H1 (cell line): ENCODE data around the gene LRCH1. TPM values are rescaled to one million over a fixed set of nuclear protein-coding genes. Genes with fewer than 3 reads are reported as not detected.

Experiments used
- ATF3 ChIP-seq: IDR thresholded peaks from 2 replicates; pipeline ENCODE4 v1.6.1; 2011; ENCODE audit warnings: low read depth, mild to moderate bottlenecking, low read length; ENCODE audit not compliant: insufficient read depth
- CHD2 ChIP-seq: IDR thresholded peaks from 2 replicates; pipeline ENCODE4 v1.6.1; 2012; ENCODE audit warnings: low read length, improper control_type of control experiment
- HDAC2 ChIP-seq, 2 experiments: fragments of 300-600 bp in 1 of 2; sonication (generic) in 1 of 2; IDR thresholded peaks; 2 replicates each; pipeline ENCODE4 v1.6.1; 2011 to 2012; ENCODE audit warnings: low read depth in 2 of 2, low read length in 2 of 2, mild to moderate bottlenecking in 2 of 2, moderate library complexity in 2 of 2, borderline replicate concordance in 1 of 2, inconsistent platforms in 1 of 2
- POLR2A ChIP-seq, 2 experiments: IDR thresholded peaks; 1 replicate in 1 of 2; 2 replicates in 1 of 2; pipeline ENCODE4 v1.6.1; 2011; ENCODE audit warnings: low read depth in 2 of 2, low read length in 2 of 2, mild to moderate bottlenecking in 2 of 2; ENCODE audit errors: control extremely low read depth in 1 of 2
- RFX5 ChIP-seq: IDR thresholded peaks from 2 replicates; pipeline ENCODE4 v1.6.1; 2011; ENCODE audit warnings: low read depth, low read length, improper control_type of control experiment, borderline replicate concordance
- SIRT6 ChIP-seq: IDR thresholded peaks from one replicate; pipeline ENCODE4 v1.7.1; 2012; ENCODE audit warnings: low read length, inconsistent platforms
- SUZ12 ChIP-seq: fragments of 200-600 bp; sonication (generic); IDR thresholded peaks from 2 replicates; pipeline ENCODE4 v1.6.1; 2012; ENCODE audit warnings: mild to moderate bottlenecking, inconsistent platforms, low read length, moderate library complexity, mixed read lengths
- polyA plus RNA-seq, 7 experiments: library from polyadenylated mRNA; depleted of rRNA in 3 of 7; stranded (reverse) in 5 of 7; unstranded in 2 of 7; fragments of >200 nt in 5 of 7; fragments of 200-250 nt in 2 of 7; gene quantifications; 1 replicate in 5 of 7; 2 replicates in 1 of 7; 4 replicates in 1 of 7; pipeline versions ENCODE4 v1.2.1 to v1.2.3, GENCODE V29; 2011 to 2013; ENCODE audit warnings: missing spikeins in 2 of 7, mixed read lengths in 2 of 7
- total RNA-seq: library from RNA; stranded (reverse); fragmentation: NEBNext Ultra II Directional; extraction: Animal tissue kit (Norgen Biotek cat#: 25700); gene quantifications from 2 replicates; pipeline ENCODE4 v1.2.1, GENCODE V29; 2021

Gene LRCH1
- total and polyA plus RNA-seq, 2 of the 8 experiments (the other 6 are each of a cell fraction or from before 2014, with no cell fraction given) = 3.0 to 10.1 TPM

DNA sequence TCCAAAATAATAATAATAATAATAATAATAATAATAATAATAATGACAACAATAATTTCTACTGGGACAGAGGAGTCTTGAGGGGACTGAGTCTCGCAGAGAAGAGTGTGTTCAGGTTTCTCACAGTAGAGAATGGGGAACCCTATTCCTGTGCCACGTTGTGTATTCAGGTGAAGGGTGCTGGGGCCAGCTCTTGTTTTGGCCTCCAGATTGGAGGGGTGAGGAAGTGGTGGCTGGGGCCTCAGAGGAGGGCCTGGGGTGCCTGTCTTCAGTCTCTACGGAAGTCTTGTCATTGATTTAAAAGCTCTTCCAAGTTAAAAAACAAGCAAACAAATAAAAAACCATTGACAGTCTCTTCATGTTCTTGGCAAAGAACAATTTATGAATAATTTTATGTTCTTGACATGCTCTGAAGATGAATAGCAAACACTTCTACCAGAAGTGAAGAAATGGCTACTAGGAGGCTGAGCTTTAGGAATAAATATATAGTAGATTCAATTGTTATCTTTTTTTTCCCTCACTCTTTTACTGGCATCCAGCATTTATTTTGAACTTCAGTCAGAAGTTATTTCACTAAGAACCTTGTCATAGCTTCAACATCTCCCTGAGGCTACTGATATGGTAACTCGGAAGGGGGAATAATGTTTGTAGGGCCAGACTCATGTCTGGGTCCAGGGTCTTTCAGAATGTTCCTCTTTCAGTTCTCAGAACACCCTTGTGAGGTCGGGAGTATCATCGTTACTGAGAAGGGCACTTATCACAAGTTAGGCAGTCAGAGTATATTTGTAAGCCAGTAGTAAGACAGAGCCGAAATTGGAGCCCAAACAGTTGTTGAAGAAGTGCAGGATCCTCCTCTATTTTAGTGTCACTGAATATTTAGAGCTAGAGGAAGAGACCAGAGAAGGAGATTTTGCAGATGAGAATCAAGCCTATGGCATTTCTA is 13.1 kb downstream of the LRCH1 start (continued):
- TF ChIP-seq SUZ12 (no peak), ATF3 (no peak), HDAC2 (IDR thresholded peaks at IDR 0.05; ENCODE audit: borderline replicate concordance in 1 of 2, low read depth in 2 of 2, low read length in 2 of 2) (no peak), CHD2 (no peak), SIRT6 (no peak), POLR2A (IDR thresholded peaks at IDR 0.05; ENCODE audit: control extremely low read depth in 1 of 2, low read depth in 2 of 2, low read length in 2 of 2) (no peak), RFX5 (no peak)
- TF ChIP-seq, all 59 proteins: peak for 0
